HG03521 (cell line): Measurements from ENCODE around the gene SLX1A.
A peak's percentile ranks its signal among the peaks of the same experiment; 100 is the strongest.
"Not testable (repeated sequence)": the region's sequence is repeated elsewhere in the genome, so short reads cannot be mapped to it uniquely, and the experiment has no call there.

Experiments
- ATAC-seq: cut with Tn5 transposase; IDR thresholded peaks from one replicate; pipeline ENCODE4 v1.9.1; 2021; ENCODE audit warnings: mild to moderate bottlenecking, moderate library complexity; ENCODE audit not compliant: unreplicated experiment

Gene SLX1A

GRCh38 chr16:30193615-30194014 lies at the start of gene SLX1A, which contains the start of gene BOLA2B:
TSS of gene SLX1A (plus strand) at chr16:30193875. CDS start at chr16:30194085, 210 bp downstream.
TSS of gene BOLA2B (minus strand) at chr16:30193666. CDS start at chr16:30193595, 71 bp downstream.
- peak; percentile 86 for ATAC-seq

- ATAC-seq, result no peak
Measured at GRCh38 chr16:30144017-30144416, 49.7 kb upstream of the SLX1A start.

DNA sequence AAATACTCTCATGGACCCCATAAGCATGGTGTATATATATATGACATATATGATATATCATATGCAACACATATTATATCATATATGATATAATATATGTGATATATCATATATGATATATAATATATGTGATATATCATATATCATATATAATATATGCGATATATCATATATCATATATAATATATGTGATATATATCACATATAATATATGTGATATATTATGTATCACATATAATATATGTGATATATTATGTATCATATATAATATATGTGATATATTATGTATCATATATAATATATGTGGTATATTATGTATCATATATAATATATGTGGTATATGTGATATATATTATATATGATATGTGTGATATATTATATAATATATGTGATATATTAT lies 48.8 kb upstream of the SLX1A start:
- ATAC-seq, result no peak

- no peak for ATAC-seq
Measured at GRCh38 chr16:30145657-30146056, 48.0 kb upstream of the SLX1A start.

DNA sequence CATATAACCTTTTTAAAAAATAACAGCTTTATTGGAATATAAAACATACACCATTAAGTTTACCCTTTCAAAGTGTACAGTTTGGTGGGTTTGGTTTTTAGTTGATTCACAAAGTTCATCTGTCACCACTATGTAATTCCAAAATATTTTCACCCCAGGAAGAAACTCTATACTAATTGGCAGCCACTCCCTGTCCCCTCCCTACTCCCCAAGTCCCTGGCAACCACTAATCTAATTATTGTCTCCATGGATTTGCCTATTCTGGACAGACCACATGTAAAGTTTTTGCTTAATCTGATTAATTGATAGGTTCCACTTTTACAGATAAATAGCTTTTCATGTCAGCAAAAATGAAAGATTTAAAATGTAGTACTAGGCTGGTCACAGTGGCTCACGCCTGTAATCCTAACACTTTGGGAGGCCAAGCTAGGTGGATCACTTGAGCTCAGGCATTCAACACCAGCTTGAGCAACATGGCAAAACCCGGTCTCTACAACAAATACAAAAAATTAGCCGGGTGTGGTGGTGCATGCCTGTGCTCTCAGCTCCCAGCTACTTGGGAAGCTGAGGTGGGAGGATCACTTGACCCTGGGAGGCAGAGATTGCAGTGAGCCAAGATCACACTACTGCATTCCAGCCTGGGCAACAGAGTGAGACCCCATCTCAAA lies 45.7 kb upstream of the SLX1A start:
- ATAC-seq, result no peak

- no peak for ATAC-seq
Measured at GRCh38 chr16:30149250-30149930, 44.3 kb upstream of the SLX1A start.

DNA sequence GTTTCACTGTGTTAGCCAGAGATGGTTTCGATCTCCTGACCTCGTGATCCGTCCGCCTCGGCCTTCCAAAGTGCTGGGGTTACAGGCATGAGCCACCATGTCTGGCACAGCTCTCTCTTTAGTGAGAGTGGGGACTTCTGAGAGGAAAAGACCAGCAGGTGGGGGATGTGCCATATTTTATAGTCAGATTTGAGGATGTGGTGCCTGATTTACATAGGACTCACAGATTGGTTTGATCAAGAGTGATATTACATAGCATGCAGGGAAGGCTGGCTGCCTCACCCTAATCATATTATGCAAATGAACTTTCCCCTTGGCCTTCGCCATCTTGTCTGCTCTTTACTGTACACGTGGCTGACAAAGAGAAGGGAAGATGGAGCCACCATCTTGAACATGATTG lies 42.6 kb upstream of the SLX1A start:
- ATAC-seq, result no peak

- no peak for ATAC-seq
Measured at GRCh38 chr16:30152517-30152916, 41.2 kb upstream of the SLX1A start.

DNA sequence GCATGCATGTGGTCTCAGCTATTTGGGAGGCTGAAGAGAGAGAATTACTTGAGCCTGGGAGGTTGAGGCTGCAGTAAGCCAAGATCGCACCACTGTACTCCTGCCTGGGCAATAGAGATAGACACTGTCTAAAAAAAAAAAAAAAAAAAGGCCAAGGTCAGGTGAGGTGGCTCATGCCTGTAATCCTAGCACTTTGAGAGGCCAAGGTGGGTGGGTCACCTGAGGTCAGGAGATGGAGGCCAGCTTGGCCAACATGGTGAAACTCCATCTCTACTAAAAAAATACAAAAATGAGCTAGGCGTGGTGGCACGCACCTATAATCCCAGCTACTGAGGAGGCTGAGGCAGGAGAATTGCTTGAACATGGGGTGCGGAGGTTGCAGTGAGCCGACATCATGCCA lies 38.5 kb upstream of the SLX1A start:
- ATAC-seq, result no peak

- ATAC-seq, result no peak
Measured at GRCh38 chr16:30157214-30157613, 36.5 kb upstream of the SLX1A start.

GRCh38 chr16:30163538-30163937 lies 30.1 kb upstream of the SLX1A start:
- no peak for ATAC-seq

GRCh38 chr16:30166202-30166902 lies 27.3 kb upstream of the SLX1A start:
- ATAC-seq, result peak; percentile 54

DNA sequence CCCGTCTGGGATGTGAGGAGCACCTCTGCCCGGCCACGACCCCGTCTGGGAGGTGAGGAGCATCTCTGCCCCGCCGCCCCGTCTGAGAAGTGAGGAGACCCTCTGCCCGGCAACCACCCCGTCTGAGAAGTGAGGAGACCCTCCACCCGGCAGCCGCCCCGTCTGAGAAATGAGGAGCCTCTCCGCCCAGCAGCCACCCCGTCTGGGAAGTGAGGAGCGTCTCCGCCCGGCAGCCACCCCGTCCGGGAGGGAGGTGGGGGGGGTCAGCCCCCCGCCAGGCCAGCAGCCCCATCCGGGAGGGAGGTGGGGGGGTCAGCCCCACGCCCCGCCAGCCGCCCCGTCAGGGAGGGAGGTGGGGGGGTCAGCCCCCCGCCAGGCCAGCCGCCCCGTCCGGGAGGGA lies 24.9 kb upstream of the SLX1A start:
- ATAC-seq, result not testable (repeated sequence)

- ATAC-seq, result not testable (repeated sequence)
Measured at GRCh38 chr16:30169416-30169815, 24.3 kb upstream of the SLX1A start.

DNA sequence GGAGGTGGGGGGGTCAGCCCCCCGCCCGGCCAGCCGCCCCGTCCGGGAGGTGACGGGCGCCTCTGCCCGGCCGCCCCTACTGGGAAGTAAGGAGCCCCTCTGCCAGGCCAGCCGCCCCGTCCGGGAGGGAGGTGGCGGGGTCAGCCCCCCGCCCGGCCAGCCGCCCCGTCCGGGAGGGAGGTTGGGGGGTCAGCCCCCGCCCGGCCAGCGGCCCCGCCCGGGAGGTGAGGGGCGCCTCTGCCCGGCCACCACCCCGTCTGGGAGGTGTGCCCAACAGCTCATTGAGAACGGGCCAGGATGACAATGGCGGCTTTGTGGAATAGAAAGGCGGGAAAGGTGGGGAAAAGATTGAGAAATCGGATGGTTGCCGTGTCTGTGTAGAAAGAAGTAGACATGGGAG lies 23.5 kb upstream of the SLX1A start:
- ATAC-seq, result not testable (repeated sequence)

GRCh38 chr16:30173054-30173453 lies 20.6 kb upstream of the SLX1A start:
- no peak for ATAC-seq

GRCh38 chr16:30176876-30177275 lies 16.8 kb upstream of the SLX1A start:
- ATAC-seq, result not testable (repeated sequence)

DNA sequence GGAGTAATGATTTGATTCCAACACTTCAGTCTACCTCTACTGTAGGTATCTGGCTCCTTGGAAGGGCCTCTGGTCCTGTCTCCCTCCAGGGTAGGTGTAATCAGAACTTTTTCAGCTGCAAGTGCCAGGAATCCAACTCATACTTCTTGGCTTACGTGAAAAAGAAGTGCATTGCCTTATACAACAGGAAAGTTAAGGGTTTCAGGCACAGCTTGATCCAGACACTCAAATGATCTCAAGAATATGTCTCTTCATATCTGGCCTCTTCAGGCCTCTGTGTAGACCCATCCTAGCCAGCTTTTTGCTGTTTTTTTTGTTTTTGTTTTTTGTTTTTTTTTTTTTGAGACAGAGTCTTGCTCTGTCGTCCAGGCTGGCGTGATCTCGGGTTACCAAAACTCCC lies 14.5 kb upstream of the SLX1A start:
- ATAC-seq, result no peak

DNA sequence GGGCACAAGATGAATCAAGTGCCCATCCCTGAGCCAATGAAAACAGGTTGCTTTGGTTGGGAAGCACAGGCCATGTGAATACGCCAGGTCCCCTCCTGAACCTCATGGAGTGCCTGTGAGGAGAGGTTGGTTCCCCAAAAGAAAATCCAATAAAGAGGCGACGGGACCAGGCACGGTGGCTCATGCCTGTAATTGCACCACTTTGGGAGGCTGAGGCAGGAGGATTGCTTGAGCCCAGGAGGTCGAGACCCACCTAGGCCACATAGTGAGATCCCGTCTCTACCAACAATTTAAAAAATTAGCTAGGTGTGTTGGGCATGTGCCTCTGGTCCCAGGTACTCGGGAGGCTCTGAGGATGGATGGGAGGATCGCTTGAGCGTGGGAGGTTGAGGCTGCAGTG lies 13.7 kb upstream of the SLX1A start:
- no peak for ATAC-seq

DNA sequence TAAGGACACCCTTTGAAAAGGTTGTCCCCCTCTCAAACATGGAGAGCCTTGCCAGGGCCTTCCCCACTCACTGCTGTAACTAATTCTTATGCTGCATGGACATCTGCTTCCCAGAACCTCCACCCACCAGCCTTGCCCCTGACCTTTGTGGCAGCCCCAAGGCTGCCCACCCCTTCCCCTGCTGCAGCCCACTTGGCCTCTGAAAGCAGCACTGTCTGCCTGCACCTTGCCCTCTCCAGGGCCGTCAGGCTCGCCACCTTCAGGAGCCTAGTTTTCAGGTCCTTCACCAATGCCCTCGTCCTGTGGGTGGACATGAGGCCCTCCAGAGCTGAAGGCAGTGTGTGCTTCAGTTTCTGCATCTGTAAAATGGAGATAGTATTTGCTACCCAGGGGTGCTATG lies 12.9 kb upstream of the SLX1A start:
- ATAC-seq, result no peak

- peak; percentile 46 for ATAC-seq
Measured at GRCh38 chr16:30183233-30184095, 10.2 kb upstream of the SLX1A start, which contains the start of gene CORO1A. TSS of gene CORO1A (plus strand) at chr16:30183602. CDS start at chr16:30185210, 1,608 bp downstream.
